Measurements from ENCODE around the gene KLHDC3. TPM values are rescaled to one million over a fixed set of nuclear protein-coding genes. Genes with fewer than 3 reads are reported as not detected.

The KLHDC3 gene
- total and polyA plus RNA-seq, 2 of the 13 experiments (the other 11 are each of a cell fraction or from before 2014, with no cell fraction given): 78.3 to 91.5 TPM

GRCh38 chr6:43053545-43054205, 39.6 kb downstream of the KLHDC3 start, which contains the start of gene CUL7 (continued):
- no peak for TF ChIP-seq DBP (CRISPR knock-in tag; IDR thresholded peaks at IDR 0.05; ENCODE audit: not compliant biosample characterization)
- no peak; the same call in 1 of the 2 replicates for TF ChIP-seq TOE1 (CRISPR knock-in tag; IDR thresholded peaks at IDR 0.05)
- 0 out of 2 replicates have a peak, but pooled peaks have one; percentile 65 for TF ChIP-seq KDM5A (IDR thresholded peaks at IDR 0.05; ENCODE audit: borderline replicate concordance, low read length)
- TF ChIP-seq ELF1 (CRISPR knock-in tag; IDR thresholded peaks at IDR 0.05): peak; percentile 88
- TF ChIP-seq, protein P1, sequence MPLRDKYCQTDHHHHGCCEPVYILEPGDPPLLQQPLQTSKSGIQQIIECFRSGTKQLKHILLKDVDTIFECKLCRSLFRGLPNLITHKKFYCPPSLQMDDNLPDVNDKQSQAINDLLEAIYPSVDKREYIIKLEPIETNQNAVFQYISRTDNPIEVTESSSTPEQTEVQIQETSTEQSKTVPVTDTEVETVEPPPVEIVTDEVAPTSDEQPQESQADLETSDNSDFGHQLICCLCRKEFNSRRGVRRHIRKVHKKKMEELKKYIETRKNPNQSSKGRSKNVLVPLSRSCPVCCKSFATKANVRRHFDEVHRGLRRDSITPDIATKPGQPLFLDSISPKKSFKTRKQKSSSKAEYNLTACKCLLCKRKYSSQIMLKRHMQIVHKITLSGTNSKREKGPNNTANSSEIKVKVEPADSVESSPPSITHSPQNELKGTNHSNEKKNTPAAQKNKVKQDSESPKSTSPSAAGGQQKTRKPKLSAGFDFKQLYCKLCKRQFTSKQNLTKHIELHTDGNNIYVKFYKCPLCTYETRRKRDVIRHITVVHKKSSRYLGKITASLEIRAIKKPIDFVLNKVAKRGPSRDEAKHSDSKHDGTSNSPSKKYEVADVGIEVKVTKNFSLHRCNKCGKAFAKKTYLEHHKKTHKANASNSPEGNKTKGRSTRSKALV (CRISPR knock-in tag; IDR thresholded peaks at IDR 0.05): peak; percentile 66; the same call in 1 of the 2 replicates
- peak; percentile 86 for TF ChIP-seq SP4 (CRISPR knock-in tag; IDR thresholded peaks at IDR 0.05)
- peak in 1 of 2 experiments; percentile 95; a peak in 2 of 4 replicates for TF ChIP-seq POLR2A (IDR thresholded peaks at IDR 0.05; ENCODE audit: insufficient read depth in 1 of 2, low read depth in 2 of 2, low read length in 2 of 2)
- peak; percentile 86 for TF ChIP-seq SMAD3 (CRISPR knock-in tag; IDR thresholded peaks at IDR 0.05)
- peak; percentile 56; the same call in 1 of the 2 replicates for TF ChIP-seq ISL2 (CRISPR knock-in tag; IDR thresholded peaks at IDR 0.05)
- TF ChIP-seq, protein P2, sequence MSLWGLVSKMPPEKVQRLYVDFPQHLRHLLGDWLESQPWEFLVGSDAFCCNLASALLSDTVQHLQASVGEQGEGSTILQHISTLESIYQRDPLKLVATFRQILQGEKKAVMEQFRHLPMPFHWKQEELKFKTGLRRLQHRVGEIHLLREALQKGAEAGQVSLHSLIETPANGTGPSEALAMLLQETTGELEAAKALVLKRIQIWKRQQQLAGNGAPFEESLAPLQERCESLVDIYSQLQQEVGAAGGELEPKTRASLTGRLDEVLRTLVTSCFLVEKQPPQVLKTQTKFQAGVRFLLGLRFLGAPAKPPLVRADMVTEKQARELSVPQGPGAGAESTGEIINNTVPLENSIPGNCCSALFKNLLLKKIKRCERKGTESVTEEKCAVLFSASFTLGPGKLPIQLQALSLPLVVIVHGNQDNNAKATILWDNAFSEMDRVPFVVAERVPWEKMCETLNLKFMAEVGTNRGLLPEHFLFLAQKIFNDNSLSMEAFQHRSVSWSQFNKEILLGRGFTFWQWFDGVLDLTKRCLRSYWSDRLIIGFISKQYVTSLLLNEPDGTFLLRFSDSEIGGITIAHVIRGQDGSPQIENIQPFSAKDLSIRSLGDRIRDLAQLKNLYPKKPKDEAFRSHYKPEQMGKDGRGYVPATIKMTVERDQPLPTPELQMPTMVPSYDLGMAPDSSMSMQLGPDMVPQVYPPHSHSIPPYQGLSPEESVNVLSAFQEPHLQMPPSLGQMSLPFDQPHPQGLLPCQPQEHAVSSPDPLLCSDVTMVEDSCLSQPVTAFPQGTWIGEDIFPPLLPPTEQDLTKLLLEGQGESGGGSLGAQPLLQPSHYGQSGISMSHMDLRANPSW (CRISPR knock-in tag; IDR thresholded peaks at IDR 0.05; ENCODE audit: borderline replicate concordance): peak; percentile 85; the same call in 1 of the 2 replicates
- TF ChIP-seq, protein P3, sequence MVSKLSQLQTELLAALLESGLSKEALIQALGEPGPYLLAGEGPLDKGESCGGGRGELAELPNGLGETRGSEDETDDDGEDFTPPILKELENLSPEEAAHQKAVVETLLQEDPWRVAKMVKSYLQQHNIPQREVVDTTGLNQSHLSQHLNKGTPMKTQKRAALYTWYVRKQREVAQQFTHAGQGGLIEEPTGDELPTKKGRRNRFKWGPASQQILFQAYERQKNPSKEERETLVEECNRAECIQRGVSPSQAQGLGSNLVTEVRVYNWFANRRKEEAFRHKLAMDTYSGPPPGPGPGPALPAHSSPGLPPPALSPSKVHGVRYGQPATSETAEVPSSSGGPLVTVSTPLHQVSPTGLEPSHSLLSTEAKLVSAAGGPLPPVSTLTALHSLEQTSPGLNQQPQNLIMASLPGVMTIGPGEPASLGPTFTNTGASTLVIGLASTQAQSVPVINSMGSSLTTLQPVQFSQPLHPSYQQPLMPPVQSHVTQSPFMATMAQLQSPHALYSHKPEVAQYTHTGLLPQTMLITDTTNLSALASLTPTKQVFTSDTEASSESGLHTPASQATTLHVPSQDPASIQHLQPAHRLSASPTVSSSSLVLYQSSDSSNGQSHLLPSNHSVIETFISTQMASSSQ (IDR thresholded peaks at IDR 0.05; ENCODE audit: low read depth): no peak
- TF ChIP-seq, protein P3 (CRISPR knock-in tag; IDR thresholded peaks at IDR 0.05; ENCODE audit: borderline replicate concordance): peak; percentile 78; the same call in 1 of the 2 replicates
- TF ChIP-seq ZSCAN25 (CRISPR knock-in tag; IDR thresholded peaks at IDR 0.05): peak; percentile 77; the same call in 1 of the 2 replicates
- TF ChIP-seq, protein P4, sequence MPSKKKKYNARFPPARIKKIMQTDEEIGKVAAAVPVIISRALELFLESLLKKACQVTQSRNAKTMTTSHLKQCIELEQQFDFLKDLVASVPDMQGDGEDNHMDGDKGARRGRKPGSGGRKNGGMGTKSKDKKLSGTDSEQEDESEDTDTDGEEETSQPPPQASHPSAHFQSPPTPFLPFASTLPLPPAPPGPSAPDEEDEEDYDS (CRISPR knock-in tag; IDR thresholded peaks at IDR 0.05): peak; percentile 88
- peak; percentile 91 for TF ChIP-seq MIER3 (CRISPR knock-in tag; IDR thresholded peaks at IDR 0.05; ENCODE audit: borderline replicate concordance)
- TF ChIP-seq KDM6A (CRISPR knock-in tag; IDR thresholded peaks at IDR 0.05; ENCODE audit: low read depth): peak; percentile 43; the same call in 1 of the 2 replicates
- TF ChIP-seq HNRNPLL (IDR thresholded peaks at IDR 0.05; ENCODE audit: low read depth, low read length, poor library complexity, severe bottlenecking): peak; percentile 85
- peak; percentile 65 for TF ChIP-seq ZBTB21 (CRISPR knock-in tag; IDR thresholded peaks at IDR 0.05)
- TF ChIP-seq ZNF607 (CRISPR knock-in tag; IDR thresholded peaks at IDR 0.05; ENCODE audit: borderline replicate concordance): peak; percentile 94
- peak; percentile 62 for TF ChIP-seq RBM22 (optimal IDR thresholded peaks at IDR 0.05; ENCODE audit: low read length)
